Ishikawa (cell line): ENCODE data around the gene SRRM2.

Experiments
- EP300 ChIP-seq: IDR thresholded peaks from 2 replicates; pipeline ENCODE4 v1.6.1; 2012; ENCODE audit warnings: borderline replicate concordance
- RAD21 ChIP-seq: IDR thresholded peaks from 2 replicates; pipeline ENCODE4 v1.6.1; 2012; ENCODE audit warnings: low read depth
- TAF1 ChIP-seq: IDR thresholded peaks from 2 replicates; pipeline ENCODE4 v1.6.1; 2012; ENCODE audit warnings: low read depth, mild to moderate bottlenecking
- ZBTB7A ChIP-seq: IDR thresholded peaks from 2 replicates; pipeline ENCODE4 v1.6.1; 2012; ENCODE audit warnings: low read depth
- TF ChIP-seq, protein P1 (sequence below): IDR thresholded peaks from 2 replicates; pipeline ENCODE4 v1.6.1; 2012; ENCODE audit warnings: low read depth, mild to moderate bottlenecking

DNA sequence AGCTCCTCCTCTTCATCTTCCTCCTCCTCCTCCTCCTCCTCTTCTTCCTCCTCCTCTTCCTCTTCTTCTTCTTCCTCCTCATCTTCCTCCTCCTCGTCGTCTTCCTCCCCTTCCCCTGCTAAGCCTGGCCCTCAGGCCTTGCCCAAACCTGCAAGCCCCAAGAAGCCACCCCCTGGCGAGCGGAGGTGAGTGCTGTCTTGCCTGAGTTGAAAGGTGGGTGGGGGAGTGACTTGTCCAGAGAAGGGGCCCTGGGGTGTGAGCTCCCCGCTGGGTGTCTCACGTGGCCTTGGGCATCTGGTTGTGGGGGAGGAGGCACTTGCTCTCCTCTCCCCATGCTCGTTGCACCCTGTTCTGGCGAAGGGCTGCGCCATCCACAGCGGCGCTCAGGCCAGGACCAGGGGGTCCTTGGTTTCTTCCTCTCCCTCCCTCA lies 16.7 kb downstream of the SRRM2 start:
- TF ChIP-seq RAD21 = no peak
- no peak for TF ChIP-seq TAF1
- TF ChIP-seq ZBTB7A = no peak
- TF ChIP-seq EP300 = no peak
- TF ChIP-seq, protein P1, sequence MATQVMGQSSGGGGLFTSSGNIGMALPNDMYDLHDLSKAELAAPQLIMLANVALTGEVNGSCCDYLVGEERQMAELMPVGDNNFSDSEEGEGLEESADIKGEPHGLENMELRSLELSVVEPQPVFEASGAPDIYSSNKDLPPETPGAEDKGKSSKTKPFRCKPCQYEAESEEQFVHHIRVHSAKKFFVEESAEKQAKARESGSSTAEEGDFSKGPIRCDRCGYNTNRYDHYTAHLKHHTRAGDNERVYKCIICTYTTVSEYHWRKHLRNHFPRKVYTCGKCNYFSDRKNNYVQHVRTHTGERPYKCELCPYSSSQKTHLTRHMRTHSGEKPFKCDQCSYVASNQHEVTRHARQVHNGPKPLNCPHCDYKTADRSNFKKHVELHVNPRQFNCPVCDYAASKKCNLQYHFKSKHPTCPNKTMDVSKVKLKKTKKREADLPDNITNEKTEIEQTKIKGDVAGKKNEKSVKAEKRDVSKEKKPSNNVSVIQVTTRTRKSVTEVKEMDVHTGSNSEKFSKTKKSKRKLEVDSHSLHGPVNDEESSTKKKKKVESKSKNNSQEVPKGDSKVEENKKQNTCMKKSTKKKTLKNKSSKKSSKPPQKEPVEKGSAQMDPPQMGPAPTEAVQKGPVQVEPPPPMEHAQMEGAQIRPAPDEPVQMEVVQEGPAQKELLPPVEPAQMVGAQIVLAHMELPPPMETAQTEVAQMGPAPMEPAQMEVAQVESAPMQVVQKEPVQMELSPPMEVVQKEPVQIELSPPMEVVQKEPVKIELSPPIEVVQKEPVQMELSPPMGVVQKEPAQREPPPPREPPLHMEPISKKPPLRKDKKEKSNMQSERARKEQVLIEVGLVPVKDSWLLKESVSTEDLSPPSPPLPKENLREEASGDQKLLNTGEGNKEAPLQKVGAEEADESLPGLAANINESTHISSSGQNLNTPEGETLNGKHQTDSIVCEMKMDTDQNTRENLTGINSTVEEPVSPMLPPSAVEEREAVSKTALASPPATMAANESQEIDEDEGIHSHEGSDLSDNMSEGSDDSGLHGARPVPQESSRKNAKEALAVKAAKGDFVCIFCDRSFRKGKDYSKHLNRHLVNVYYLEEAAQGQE = no peak
